ENCODE measurements around the gene ASGR2. TPM values are rescaled to one million over a fixed set of nuclear protein-coding genes. Genes with fewer than 3 reads are reported as not detected.

Gene ASGR2
- polyA plus RNA-seq, 3 donors = 53.3 to 148 (median 78.3) TPM

DNA sequence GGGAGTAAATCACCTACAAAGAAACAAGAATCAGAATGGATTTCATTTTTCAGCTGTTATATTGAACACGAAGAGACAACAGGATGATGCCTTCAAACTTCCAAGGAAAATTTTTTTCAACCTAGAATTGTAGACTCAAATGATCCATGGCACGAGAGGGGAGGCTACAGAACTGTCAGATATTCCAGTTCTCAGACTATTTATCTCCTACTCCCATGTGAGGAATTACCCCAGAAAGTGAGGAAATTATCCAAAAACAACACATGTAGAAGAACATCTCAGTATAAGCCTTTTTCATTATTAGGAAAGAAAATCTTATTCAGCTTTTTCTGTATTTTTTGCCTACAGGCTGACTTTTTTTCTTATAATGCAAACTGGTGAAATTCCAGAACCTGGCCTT, 5.5 kb upstream of the ASGR2 start:
- Histone ChIP-seq H3K79me2 (ENCODE audit: insufficient read depth, low read length) (peaks cover 7% of the 10 kb centered on the region), H4K20me1 (ENCODE audit: insufficient read depth, low read length) (no peaks in the 10 kb centered on the region), H3K9me3 (replicated peaks in 1 of 2; ENCODE audit: control insufficient read depth in 1 of 2, insufficient read depth in 1 of 2, low read length in 2 of 2) (peaks cover 5 to 7% of the 10 kb centered on the region in 2 donors), H3K9ac (ENCODE audit: insufficient read depth, low read length, poor library complexity, severe bottlenecking) (peak overlapping the region; percentile 88), H3K36me3 (replicated peaks in 1 of 2; ENCODE audit: control insufficient read depth in 1 of 2, insufficient read depth in 2 of 2, low read length in 2 of 2) (no peaks in the 10 kb centered on the region), H2AFZ (ENCODE audit: insufficient read depth, low read depth, low read length, poor library complexity, severe bottlenecking) (no peak overlapping the region), H3K27me3 (ENCODE audit: control insufficient read depth in 2 of 2, insufficient read depth in 2 of 2, low read length in 2 of 2) (no peaks in the 10 kb centered on the region), H3K27ac (ENCODE audit: low read depth in 1 of 2, low read length in 2 of 2) (peak overlapping the region; percentile 97 to 99), H3K4me2 (replicated peaks; ENCODE audit: extremely low read depth, low read length, poor library complexity, severe bottlenecking) (peak overlapping the region; percentile 28), H3K4me3 (replicated peaks in 1 of 3; ENCODE audit: low read depth in 2 of 3, low read length in 3 of 3) (peak overlapping the region in 1 of 3 experiments; percentile 13), H3K4me1 (ENCODE audit: control insufficient read depth in 1 of 2, insufficient read depth in 2 of 2, low read length in 2 of 2) (peaks cover 92 to 99% of the 10 kb centered on the region in 2 donors)
- peaks cover 74% of the 10 kb centered on the region for H3K4me1 Mint-ChIP-seq
- TF ChIP-seq, protein P1, sequence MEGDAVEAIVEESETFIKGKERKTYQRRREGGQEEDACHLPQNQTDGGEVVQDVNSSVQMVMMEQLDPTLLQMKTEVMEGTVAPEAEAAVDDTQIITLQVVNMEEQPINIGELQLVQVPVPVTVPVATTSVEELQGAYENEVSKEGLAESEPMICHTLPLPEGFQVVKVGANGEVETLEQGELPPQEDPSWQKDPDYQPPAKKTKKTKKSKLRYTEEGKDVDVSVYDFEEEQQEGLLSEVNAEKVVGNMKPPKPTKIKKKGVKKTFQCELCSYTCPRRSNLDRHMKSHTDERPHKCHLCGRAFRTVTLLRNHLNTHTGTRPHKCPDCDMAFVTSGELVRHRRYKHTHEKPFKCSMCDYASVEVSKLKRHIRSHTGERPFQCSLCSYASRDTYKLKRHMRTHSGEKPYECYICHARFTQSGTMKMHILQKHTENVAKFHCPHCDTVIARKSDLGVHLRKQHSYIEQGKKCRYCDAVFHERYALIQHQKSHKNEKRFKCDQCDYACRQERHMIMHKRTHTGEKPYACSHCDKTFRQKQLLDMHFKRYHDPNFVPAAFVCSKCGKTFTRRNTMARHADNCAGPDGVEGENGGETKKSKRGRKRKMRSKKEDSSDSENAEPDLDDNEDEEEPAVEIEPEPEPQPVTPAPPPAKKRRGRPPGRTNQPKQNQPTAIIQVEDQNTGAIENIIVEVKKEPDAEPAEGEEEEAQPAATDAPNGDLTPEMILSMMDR (IDR thresholded peaks at IDR 0.05) = no peak
- H3K9me3 Mint-ChIP-seq = peaks cover 5 to 11% (median 7%) of the 10 kb centered on the region in 7 donors
- H3K27ac Mint-ChIP-seq = peak overlapping the region; percentile 98 to 100 (median 99)
- intact Hi-C loops (cut with micrococcal nuclease) = loop anchor here in 1 of 2 donors (1.0 to 2.0 kb wide), 2 partner anchors 8 to 25 kb away; no protein-coding TSS in a partner anchor
- H3K36me3 Mint-ChIP-seq = peaks cover 6 to 11% of the 10 kb centered on the region in 2 donors
- DNase-seq = no peak
- H3K4me3 Mint-ChIP-seq = no peak overlapping the region
- WGBS (ENCODE audit: insufficient coverage) = no CpG with 5 or more reads among the region's 2 CpGs
- no peaks in the 10 kb centered on the region for H3K27me3 Mint-ChIP-seq (ENCODE audit: low read depth in 3 of 3)

DNA sequence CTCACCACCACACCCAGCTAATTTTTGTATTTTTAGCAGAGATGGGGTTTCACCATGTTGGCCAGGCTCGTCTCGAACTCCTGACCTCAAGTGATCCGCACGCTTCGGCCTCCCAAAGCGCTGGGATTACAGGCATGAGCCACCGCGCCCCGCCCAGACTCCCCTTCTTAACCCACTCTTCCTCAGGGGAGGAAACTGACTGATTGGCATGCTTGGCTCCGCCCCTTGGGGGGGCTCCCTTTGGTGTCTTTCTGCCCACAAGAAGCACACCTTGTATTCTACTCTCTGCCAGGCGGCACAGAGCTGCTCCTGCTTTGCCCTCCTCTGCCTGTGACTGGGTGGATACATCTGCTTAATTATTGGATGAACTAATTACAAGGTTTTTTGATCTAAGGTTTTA, 4.7 kb upstream of the ASGR2 start:
- Mint-ChIP-seq H3K4me1 (peaks cover 65% of the 10 kb centered on the region), H3K4me3 (no peak overlapping the region), H3K27ac (peak overlapping the region; percentile 98 to 100 (median 99)), H3K36me3 (peaks cover 6 to 11% of the 10 kb centered on the region in 2 donors), H3K9me3 (peaks cover 5 to 11% (median 7%) of the 10 kb centered on the region in 7 donors), H3K27me3 (ENCODE audit: low read depth in 3 of 3) (no peaks in the 10 kb centered on the region)
- H3K27me3 ChIP-seq (ENCODE audit: control insufficient read depth in 2 of 2, insufficient read depth in 2 of 2, low read length in 2 of 2) = no peaks in the 10 kb centered on the region
- H2AFZ ChIP-seq (ENCODE audit: insufficient read depth, low read depth, low read length, poor library complexity, severe bottlenecking) = no peak overlapping the region
- H3K4me1 ChIP-seq (ENCODE audit: control insufficient read depth in 1 of 2, insufficient read depth in 2 of 2, low read length in 2 of 2) = peaks cover 93 to 99% of the 10 kb centered on the region in 2 donors
- H3K9ac ChIP-seq (ENCODE audit: insufficient read depth, low read length, poor library complexity, severe bottlenecking) = no peak overlapping the region
- no peaks in the 10 kb centered on the region for H3K36me3 ChIP-seq (replicated peaks in 1 of 2; ENCODE audit: control insufficient read depth in 1 of 2, insufficient read depth in 2 of 2, low read length in 2 of 2)
- TF ChIP-seq, protein P1 (IDR thresholded peaks at IDR 0.05) = no peak
- H3K4me2 ChIP-seq (replicated peaks; ENCODE audit: extremely low read depth, low read length, poor library complexity, severe bottlenecking) = no peak overlapping the region
- peaks cover 5 to 7% of the 10 kb centered on the region in 2 donors for H3K9me3 ChIP-seq (replicated peaks in 1 of 2; ENCODE audit: control insufficient read depth in 1 of 2, insufficient read depth in 1 of 2, low read length in 2 of 2)
- WGBS (ENCODE audit: insufficient coverage) = 23% methylated on average over 9 of the region's 11 CpGs
- H3K27ac ChIP-seq (ENCODE audit: low read depth in 1 of 2, low read length in 2 of 2) = peak overlapping the region; percentile 78 to 99
- intact Hi-C loops (cut with micrococcal nuclease) = loop anchor here (2.0 kb wide), 1 partner anchor 13 kb away; no protein-coding TSS in a partner anchor
- H3K79me2 ChIP-seq (ENCODE audit: insufficient read depth, low read length) = peaks cover 7% of the 10 kb centered on the region
- DNase-seq = no peak
- H4K20me1 ChIP-seq (ENCODE audit: insufficient read depth, low read length) = no peaks in the 10 kb centered on the region
- no peak overlapping the region for H3K4me3 ChIP-seq (replicated peaks in 1 of 3; ENCODE audit: low read depth in 2 of 3, low read length in 3 of 3)

Measured in CD14-positive monocyte (primary cell).